Activated CD8-positive, alpha-beta memory T cell treated with anti-CD3 and anti-CD28 coated beads, Interleukin-2, amount 10 ng/mL, durations not matched to agents 7 days and 5 days (primary cell): ENCODE measurements around the gene HPSE2. TPM values are rescaled to one million over a fixed set of nuclear protein-coding genes. Genes with fewer than 3 reads are reported as not detected.

Source experiments
- ATAC-seq: fragments of 150-1000 bp; cut with Tn5 transposase; one replicate; pipeline ENCODE4 v1.10.0; 2021; ENCODE audit warnings: moderate library complexity
- CTCF ChIA-PET: fragments of 350-600 bp; sonication (Branson Sonifier 250); formaldehyde crosslinking; loops from one replicate; lab custom pipeline; 2021; ENCODE audit warnings: antibody characterized with exemption; lab: Charles Lee
- DNase-seq: peaks from one replicate; pipeline ENCODE4 v3.0.0-alpha.2; 2020
- H3K27ac Mint-ChIP-seq: one replicate; pipeline ENCODE4 v1.8.0; 2021; ENCODE audit warnings: mild to moderate bottlenecking, mixed read lengths
- H3K27me3 Mint-ChIP-seq: one replicate; pipeline ENCODE4 v1.8.0; 2021; ENCODE audit warnings: mixed read lengths
- H3K36me3 Mint-ChIP-seq: one replicate; pipeline ENCODE4 v1.8.0; 2021; ENCODE audit warnings: mild to moderate bottlenecking, mixed read lengths
- H3K4me1 Mint-ChIP-seq: one replicate; pipeline ENCODE4 v1.8.0; 2021; ENCODE audit warnings: mixed read lengths
- H3K4me3 Mint-ChIP-seq: one replicate; pipeline ENCODE4 v1.8.0; 2021; ENCODE audit warnings: mild to moderate bottlenecking, moderate library complexity, mixed read lengths
- H3K9me3 Mint-ChIP-seq: one replicate; pipeline ENCODE4 v1.8.0; 2022; ENCODE audit warnings: low read depth, mixed read lengths
- total RNA-seq, 2 experiments: library from RNA; stranded (reverse); gene quantifications; one replicate each; pipeline ENCODE4 v1.2.3, GENCODE V29; 2021

HPSE2 gene
- total RNA-seq, 2 experiments from 2014 or later, result not detected

- Mint-ChIP-seq H3K36me3 (no peaks in the 10 kb centered on the region), H3K9me3 (no peaks in the 10 kb centered on the region), H3K4me3 (no peak overlapping the region), H3K27ac (no peak overlapping the region), H3K27me3 (no peaks in the 10 kb centered on the region), H3K4me1 (no peaks in the 10 kb centered on the region)
- ATAC-seq (no peak), DNase-seq (no peak)
- CTCF ChIA-PET, result no interaction called here
Observed at GRCh38 chr10:99123851-99124250, 111.8 kb downstream of the HPSE2 start.

GRCh38 chr10:99123336-99123735 lies 112.3 kb downstream of the HPSE2 start:
- Mint-ChIP-seq H3K4me1 (no peaks in the 10 kb centered on the region), H3K4me3 (no peak overlapping the region), H3K9me3 (no peaks in the 10 kb centered on the region), H3K36me3 (no peaks in the 10 kb centered on the region), H3K27me3 (no peaks in the 10 kb centered on the region), H3K27ac (no peak overlapping the region)
- CTCF ChIA-PET, result no interaction called here
- ATAC-seq (no peak), DNase-seq (no peak)

GRCh38 chr10:99119258-99119748 lies 116.3 kb downstream of the HPSE2 start:
- Mint-ChIP-seq H3K9me3 (no peaks in the 10 kb centered on the region), H3K4me1 (no peaks in the 10 kb centered on the region), H3K27me3 (no peaks in the 10 kb centered on the region), H3K4me3 (no peak overlapping the region), H3K36me3 (no peaks in the 10 kb centered on the region), H3K27ac (no peak overlapping the region)
- CTCF ChIA-PET, result no interaction called here
- DNase-seq (no peak), ATAC-seq (no peak)

GRCh38 chr10:99115703-99116102 lies 119.9 kb downstream of the HPSE2 start:
- no peak for DNase-seq
- no peaks in the 10 kb centered on the region for H3K9me3 Mint-ChIP-seq
- no peaks in the 10 kb centered on the region for H3K4me1 Mint-ChIP-seq
- H3K27me3 Mint-ChIP-seq, result no peaks in the 10 kb centered on the region
- no peaks in the 10 kb centered on the region for H3K36me3 Mint-ChIP-seq
- H3K4me3 Mint-ChIP-seq, result no peak overlapping the region
- CTCF ChIA-PET, result no interaction called here
- ATAC-seq, result no peak
- H3K27ac Mint-ChIP-seq, result no peak overlapping the region

- DNase-seq (no peak), ATAC-seq (no peak)
- H3K27me3 Mint-ChIP-seq, result no peaks in the 10 kb centered on the region
- H3K9me3 Mint-ChIP-seq, result no peaks in the 10 kb centered on the region
- H3K27ac Mint-ChIP-seq, result no peak overlapping the region
- H3K4me3 Mint-ChIP-seq, result no peak overlapping the region
- no peaks in the 10 kb centered on the region for H3K36me3 Mint-ChIP-seq
- CTCF ChIA-PET, result no interaction called here
- H3K4me1 Mint-ChIP-seq, result no peaks in the 10 kb centered on the region
Observed at GRCh38 chr10:99085358-99085757, 150.3 kb downstream of the HPSE2 start.

GRCh38 chr10:99084161-99084560 lies 151.5 kb downstream of the HPSE2 start:
- H3K4me3 Mint-ChIP-seq, result no peak overlapping the region
- DNase-seq, result no peak
- ATAC-seq, result no peak
- no peak overlapping the region for H3K27ac Mint-ChIP-seq
- no peaks in the 10 kb centered on the region for H3K27me3 Mint-ChIP-seq
- CTCF ChIA-PET, result no interaction called here
- H3K36me3 Mint-ChIP-seq, result no peaks in the 10 kb centered on the region
- no peaks in the 10 kb centered on the region for H3K4me1 Mint-ChIP-seq
- H3K9me3 Mint-ChIP-seq, result no peaks in the 10 kb centered on the region

GRCh38 chr10:99080275-99080945 lies 155.2 kb downstream of the HPSE2 start:
- Mint-ChIP-seq H3K27ac (no peak overlapping the region), H3K4me1 (no peaks in the 10 kb centered on the region), H3K27me3 (no peaks in the 10 kb centered on the region), H3K9me3 (no peaks in the 10 kb centered on the region), H3K36me3 (no peaks in the 10 kb centered on the region), H3K4me3 (no peak overlapping the region)
- ATAC-seq, result no peak
- no peak for DNase-seq
- CTCF ChIA-PET, result no interaction called here

GRCh38 chr10:99062591-99062990 lies 173.1 kb downstream of the HPSE2 start:
- ATAC-seq (no peak), DNase-seq (no peak)
- Mint-ChIP-seq H3K36me3 (no peaks in the 10 kb centered on the region), H3K4me3 (no peak overlapping the region), H3K9me3 (no peaks in the 10 kb centered on the region), H3K27ac (no peak overlapping the region), H3K27me3 (no peaks in the 10 kb centered on the region), H3K4me1 (no peaks in the 10 kb centered on the region)
- CTCF ChIA-PET, result no interaction called here

- Mint-ChIP-seq H3K4me3 (no peak overlapping the region), H3K4me1 (no peaks in the 10 kb centered on the region), H3K9me3 (peaks cover 5% of the 10 kb centered on the region), H3K36me3 (no peaks in the 10 kb centered on the region), H3K27ac (no peak overlapping the region), H3K27me3 (no peaks in the 10 kb centered on the region)
- no peak for DNase-seq
- no peak for ATAC-seq
- CTCF ChIA-PET, result no interaction called here
Observed at GRCh38 chr10:99058762-99059161, 176.9 kb downstream of the HPSE2 start.

GRCh38 chr10:99057936-99058690 lies 177.5 kb downstream of the HPSE2 start:
- CTCF ChIA-PET, result no interaction called here
- DNase-seq (no peak), ATAC-seq (no peak)
- Mint-ChIP-seq H3K9me3 (peaks cover 5% of the 10 kb centered on the region), H3K4me1 (no peaks in the 10 kb centered on the region), H3K36me3 (no peaks in the 10 kb centered on the region), H3K4me3 (no peak overlapping the region), H3K27ac (no peak overlapping the region), H3K27me3 (no peaks in the 10 kb centered on the region)

- H3K36me3 Mint-ChIP-seq, result no peaks in the 10 kb centered on the region
- no peaks in the 10 kb centered on the region for H3K27me3 Mint-ChIP-seq
- no peak overlapping the region for H3K4me3 Mint-ChIP-seq
- H3K4me1 Mint-ChIP-seq, result no peaks in the 10 kb centered on the region
- ATAC-seq (no peak), DNase-seq (no peak)
- H3K27ac Mint-ChIP-seq, result no peak overlapping the region
- CTCF ChIA-PET, result no interaction called here
- peaks cover 2% of the 10 kb centered on the region for H3K9me3 Mint-ChIP-seq
Observed at GRCh38 chr10:99045671-99046070, 190.0 kb downstream of the HPSE2 start.

GRCh38 chr10:99042051-99042771 lies 193.4 kb downstream of the HPSE2 start:
- H3K4me3 Mint-ChIP-seq, result no peak overlapping the region
- ATAC-seq (no peak), DNase-seq (no peak)
- H3K9me3 Mint-ChIP-seq, result no peaks in the 10 kb centered on the region
- H3K27ac Mint-ChIP-seq, result no peak overlapping the region
- H3K36me3 Mint-ChIP-seq, result no peaks in the 10 kb centered on the region
- no peaks in the 10 kb centered on the region for H3K27me3 Mint-ChIP-seq
- no peaks in the 10 kb centered on the region for H3K4me1 Mint-ChIP-seq
- CTCF ChIA-PET, result no interaction called here

GRCh38 chr10:99041468-99041867 lies 194.2 kb downstream of the HPSE2 start:
- CTCF ChIA-PET, result interaction anchor here (1.1 kb wide), 1 partner anchor 575 kb away, joined by 4 read pairs; no protein-coding TSS in a partner anchor
- no peaks in the 10 kb centered on the region for H3K4me1 Mint-ChIP-seq
- H3K27me3 Mint-ChIP-seq, result no peaks in the 10 kb centered on the region
- no peaks in the 10 kb centered on the region for H3K9me3 Mint-ChIP-seq
- ATAC-seq (no peak), DNase-seq (no peak)
- H3K36me3 Mint-ChIP-seq, result no peaks in the 10 kb centered on the region
- no peak overlapping the region for H3K27ac Mint-ChIP-seq
- no peak overlapping the region for H3K4me3 Mint-ChIP-seq
